Esophagus squamous epithelium (tissue), 4 donors: ENCODE measurements around the gene COPB2.

Experiments
- CTCF ChIP-seq, 6 experiments: fragments of 450-650 bp in 4 of 6; fragments of 200-600 bp in 2 of 6; sonication (generic) in 2 of 6; IDR thresholded peaks; one replicate each; pipeline ENCODE4 v1.5.1; 2016 to 2019; ENCODE audit warnings: antibody characterized with exemption in 6 of 6, mild to moderate bottlenecking in 4 of 6, moderate library complexity in 4 of 6
- POLR2A ChIP-seq, 4 donors: fragments of 450-650 bp; IDR thresholded peaks; one replicate each; pipeline ENCODE4 v1.6.1; 2017; ENCODE audit warnings: antibody characterized with exemption in 4 of 4, mild to moderate bottlenecking in 4 of 4, moderate library complexity in 3 of 4

DNA sequence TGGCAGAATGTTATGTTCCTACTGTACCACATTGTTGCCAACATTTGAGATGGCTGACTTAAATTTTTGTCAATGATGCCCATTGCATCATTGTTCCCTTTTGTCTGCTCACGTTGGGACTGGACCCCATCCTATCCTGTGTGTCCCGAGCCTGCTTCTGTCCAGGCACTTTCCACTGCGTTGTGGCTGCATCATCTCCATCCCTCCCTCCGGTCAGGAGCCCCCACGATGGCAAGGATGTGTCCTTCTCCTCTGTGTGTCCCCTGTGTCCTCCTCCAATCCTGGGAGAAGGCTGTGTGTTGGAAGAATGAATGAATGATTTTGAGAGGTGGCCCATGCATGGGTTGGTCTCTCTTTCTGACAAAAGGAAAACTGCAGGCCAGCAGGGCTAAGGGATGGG, 65.0 kb downstream of the COPB2 start:
- TF ChIP-seq CTCF (IDR thresholded peaks at IDR 0.05): no peak
- no peak for TF ChIP-seq POLR2A (IDR thresholded peaks at IDR 0.05)
